Smooth muscle cell (in vitro differentiated cells): ENCODE measurements around the gene SLC28A3. TPM values are rescaled to one million over a fixed set of nuclear protein-coding genes. Genes with fewer than 3 reads are reported as not detected.
A peak's percentile ranks its signal among the peaks of the same experiment; 100 is the strongest.

Experiments used
- DNase-seq: peaks from one replicate; lab custom pipeline; 2025; ENCODE audit not compliant: unreplicated experiment; lab: John Stamatoyannopoulos, UW
- H2AFZ ChIP-seq: fragments of 200-600 bp; sonication (generic); 2 replicates; pipeline ENCODE4 v1.6.0; 2016; ENCODE audit warnings: antibody characterized with exemption, low read depth, mild to moderate bottlenecking
- H3F3A ChIP-seq: fragments of 200-600 bp; sonication (generic); 2 replicates; pipeline ENCODE4 v1.6.0; 2017; ENCODE audit warnings: antibody characterized with exemption, low read depth
- H3K27ac ChIP-seq: fragments of 200-600 bp; sonication (generic); 2 replicates; pipeline ENCODE4 v1.5.1; 2016; ENCODE audit warnings: low read depth, mild to moderate bottlenecking
- H3K27me3 ChIP-seq: fragments of 200-600 bp; sonication (generic); 2 replicates; pipeline ENCODE4 v1.6.1; 2016; ENCODE audit warnings: low read depth, mild to moderate bottlenecking
- H3K36me3 ChIP-seq: fragments of 200-600 bp; sonication (generic); 2 replicates; pipeline ENCODE4 v1.5.1; 2016; ENCODE audit warnings: low read depth
- H3K4me1 ChIP-seq: fragments of 200-600 bp; sonication (generic); 2 replicates; pipeline ENCODE4 v1.5.1; 2016; ENCODE audit warnings: low read depth
- H3K4me2 ChIP-seq: fragments of 200-600 bp; sonication (generic); 2 replicates; pipeline ENCODE4 v1.6.0; 2016; ENCODE audit warnings: mild to moderate bottlenecking
- H3K4me3 ChIP-seq: fragments of 200-600 bp; sonication (generic); 2 replicates; pipeline ENCODE4 v1.5.1; 2016; ENCODE audit warnings: mild to moderate bottlenecking
- H3K79me2 ChIP-seq: fragments of 200-600 bp; sonication (generic); 2 replicates; pipeline ENCODE4 v1.6.0; 2016; ENCODE audit warnings: low read depth, mild to moderate bottlenecking
- H3K9ac ChIP-seq: fragments of 200-600 bp; sonication (generic); 2 replicates; pipeline ENCODE4 v1.6.0; 2016; ENCODE audit warnings: low read depth
- H3K9me3 ChIP-seq: fragments of 200-600 bp; sonication (generic); replicated peaks from 2 replicates; pipeline ENCODE4 v1.5.1; 2016; ENCODE audit warnings: low read depth
- H4K20me1 ChIP-seq: fragments of 200-600 bp; sonication (generic); 2 replicates; pipeline ENCODE4 v1.6.0; 2016; ENCODE audit warnings: low read depth
- CTCF ChIP-seq: fragments of 200-600 bp; sonication (generic); IDR thresholded peaks from 2 replicates; pipeline ENCODE4 v1.5.1; 2017; ENCODE audit warnings: borderline replicate concordance, mild to moderate bottlenecking, antibody characterized with exemption; ENCODE audit not compliant: insufficient read depth, poor library complexity, severe bottlenecking
- WGBS: methylation state at CpG from one replicate; pipeline ENCODE4 v1.1.7; 2016; ENCODE audit warnings: low lambda C conversion rate; 5-methylcytosine and 5-hydroxymethylcytosine counted together
- polyA plus RNA-seq: library from polyadenylated mRNA; unstranded; fragments of >200 nt; fragmentation: Nextera tagmentation; extraction: Ambion mirVana; gene quantifications from 2 replicates; pipeline ENCODE4 v1.2.1, GENCODE V29; 2016
- total RNA-seq: library from RNA; depleted of rRNA; stranded (reverse); fragments of >200 nt; gene quantifications from 2 replicates; pipeline ENCODE4 v1.2.3, GENCODE V29; 2014

Gene SLC28A3
- total and polyA plus RNA-seq, 2 experiments from 2014 or later, result 0.11 to 1.8 TPM

GRCh38 chr9:84293001-84293798 lies 47.4 kb downstream of the SLC28A3 start:
- H3K4me3 ChIP-seq, result no peak overlapping the region

GRCh38 chr9:84285381-84285780 lies 55.2 kb downstream of the SLC28A3 start:
- Histone ChIP-seq H4K20me1 (no peaks in the 10 kb centered on the region), H2AFZ (no peak overlapping the region), H3K36me3 (no peaks in the 10 kb centered on the region), H3K4me1 (no peaks in the 10 kb centered on the region), H3K9me3 (no peaks in the 10 kb centered on the region), H3K4me2 (no peak overlapping the region), H3F3A (no peaks in the 10 kb centered on the region), H3K9ac (no peak overlapping the region), H3K79me2 (no peaks in the 10 kb centered on the region), H3K27me3 (peaks cover 3% of the 10 kb centered on the region), H3K27ac (no peak overlapping the region), H3K4me3 (no peak overlapping the region)
- no peak for DNase-seq
- 97% methylated on average over 2 of the region's 2 CpGs for WGBS
- TF ChIP-seq CTCF, result no peak

More at GRCh38 chr9:84293001-84293798, 47.4 kb downstream of the SLC28A3 start:
- Histone ChIP-seq H3K27me3 (no peaks in the 10 kb centered on the region), H3K79me2 (no peaks in the 10 kb centered on the region), H3F3A (peaks cover 19% of the 10 kb centered on the region), H4K20me1 (no peaks in the 10 kb centered on the region), H3K9ac (no peak overlapping the region), H3K36me3 (no peaks in the 10 kb centered on the region), H3K9me3 (no peaks in the 10 kb centered on the region), H2AFZ (no peak overlapping the region), H3K4me2 (no peak overlapping the region), H3K4me1 (peaks cover 20% of the 10 kb centered on the region), H3K27ac (no peak overlapping the region)
- 89% methylated on average over 4 of the region's 4 CpGs for WGBS
- no peak for TF ChIP-seq CTCF
- DNase-seq, result no peak

GRCh38 chr9:84283946-84284345 lies 56.6 kb downstream of the SLC28A3 start:
- H4K20me1 ChIP-seq, result no peaks in the 10 kb centered on the region
- no peaks in the 10 kb centered on the region for H3K9me3 ChIP-seq
- no peaks in the 10 kb centered on the region for H3K4me1 ChIP-seq
- no peak overlapping the region for H3K4me2 ChIP-seq
- no peaks in the 10 kb centered on the region for H3K79me2 ChIP-seq
- 71% methylated on average over 6 of the region's 6 CpGs for WGBS
- H3F3A ChIP-seq, result no peaks in the 10 kb centered on the region
- H3K27ac ChIP-seq, result no peak overlapping the region
- DNase-seq, result no peak
- peaks cover 3% of the 10 kb centered on the region for H3K27me3 ChIP-seq
- no peak for TF ChIP-seq CTCF
- no peak overlapping the region for H3K4me3 ChIP-seq
- H3K36me3 ChIP-seq, result no peaks in the 10 kb centered on the region
- H2AFZ ChIP-seq, result no peak overlapping the region
- H3K9ac ChIP-seq, result no peak overlapping the region

- H3K9me3 ChIP-seq, result no peaks in the 10 kb centered on the region
- peaks cover 6% of the 10 kb centered on the region for H3K27me3 ChIP-seq
- H3K4me3 ChIP-seq, result no peak overlapping the region
- H3K4me2 ChIP-seq, result peak overlapping the region; percentile 1
- H2AFZ ChIP-seq, result no peak overlapping the region
- no peaks in the 10 kb centered on the region for H3K79me2 ChIP-seq
- H3K4me1 ChIP-seq, result no peaks in the 10 kb centered on the region
- H4K20me1 ChIP-seq, result no peaks in the 10 kb centered on the region
- H3K36me3 ChIP-seq, result no peaks in the 10 kb centered on the region
- DNase-seq, result no peak
- H3K9ac ChIP-seq, result no peak overlapping the region
- H3K27ac ChIP-seq, result peak overlapping the region; percentile 74
- TF ChIP-seq CTCF, result no peak
- H3F3A ChIP-seq, result no peaks in the 10 kb centered on the region
- WGBS, result 53% methylated on average over 1 of the region's 1 CpG
These were observed 62.4 kb downstream of the SLC28A3 start for GRCh38 chr9:84278130-84278529.
